GM12878 (cell line): ENCODE data around the gene RAB13. TPM values are rescaled to one million over a fixed set of nuclear protein-coding genes. Genes with fewer than 3 reads are reported as not detected.
A peak's percentile ranks its signal among the peaks of the same experiment; 100 is the strongest.

ENCODE experiments used
- ATF2 ChIP-seq: IDR thresholded peaks from 2 replicates; pipeline ENCODE4 v1.6.1; 2012; ENCODE audit warnings: low read length, inconsistent platforms
- BCLAF1 ChIP-seq: fragments of 450-650 bp; IDR thresholded peaks from 2 replicates; pipeline ENCODE4 v1.6.1; 2017; ENCODE audit warnings: antibody characterized with exemption, mild to moderate bottlenecking, moderate library complexity
- CHD2 ChIP-seq: IDR thresholded peaks from 2 replicates; pipeline ENCODE4 v1.6.1; 2011; ENCODE audit warnings: low read depth, low read length, improper control_type of control experiment, borderline replicate concordance
- CTCF ChIP-seq, 3 experiments: IDR thresholded peaks in 2 of 3; conservative IDR thresholded peaks in 1 of 3; 2 replicates each; pipeline ENCODE4 v1.5.1; 2011; ENCODE audit warnings: low read depth in 3 of 3, low read length in 3 of 3, mild to moderate bottlenecking in 3 of 3, control low read depth in 2 of 3, moderate library complexity in 2 of 3, inconsistent platforms in 1 of 3, mixed read lengths in 1 of 3; ENCODE audit not compliant: control insufficient read depth in 2 of 3, insufficient read depth in 1 of 3; ENCODE audit errors: extremely low read depth in 1 of 3
- HCFC1 ChIP-seq: fragments of 150-350 bp; IDR thresholded peaks from 2 replicates; pipeline ENCODE4 v1.6.1; 2014; ENCODE audit warnings: low read length
- HDAC2 ChIP-seq: fragments of 200-600 bp; sonication (generic); IDR thresholded peaks from 2 replicates; pipeline ENCODE4 v1.6.1; 2017
- IRF5 ChIP-seq: fragments of 450-650 bp; IDR thresholded peaks from 2 replicates; pipeline ENCODE4 v1.6.1; 2017; ENCODE audit warnings: borderline replicate concordance
- KDM1A ChIP-seq: fragments of 200-600 bp; sonication (generic); IDR thresholded peaks from 2 replicates; pipeline ENCODE4 v1.6.1; 2016; ENCODE audit warnings: borderline replicate concordance
- MTA3 ChIP-seq: IDR thresholded peaks from 2 replicates; pipeline ENCODE4 v1.6.1; 2012; ENCODE audit warnings: low read length, inconsistent platforms, borderline replicate concordance
- NR2C2 ChIP-seq: IDR thresholded peaks from 2 replicates; pipeline ENCODE4 v1.6.1; 2011; ENCODE audit warnings: borderline replicate concordance, low read depth; ENCODE audit not compliant: control insufficient read depth, insufficient read length
- PAX5 ChIP-seq: IDR thresholded peaks from 2 replicates; pipeline ENCODE4 v1.6.1; 2011; ENCODE audit warnings: low read depth, low read length, borderline replicate concordance
- STAT1 ChIP-seq: fragments of 450-650 bp; conservative IDR thresholded peaks from 2 replicates; pipeline ENCODE4 v1.6.1; 2014; ENCODE audit warnings: antibody characterized with exemption, mild to moderate bottlenecking
- TBL1XR1 ChIP-seq: IDR thresholded peaks from 2 replicates; pipeline ENCODE4 v1.6.1; 2012; ENCODE audit warnings: low read depth, low read length, improper control_type of control experiment
- YBX1 ChIP-seq: fragments of 450-650 bp; IDR thresholded peaks from 2 replicates; pipeline ENCODE4 v1.6.1; 2016; ENCODE audit warnings: antibody characterized with exemption
- ZBTB40 ChIP-seq: fragments of 450-650 bp; IDR thresholded peaks from 2 replicates; pipeline ENCODE4 v1.6.1; 2016; ENCODE audit warnings: mild to moderate bottlenecking, moderate library complexity, borderline replicate concordance
- polyA plus RNA-seq, 11 experiments: library from polyadenylated mRNA; depleted of rRNA in 4 of 11; unstranded in 6 of 11; stranded (reverse) in 5 of 11; fragments of >200 nt; fragmentation: Nextera tagmentation in 4 of 11; fragmentation: Illumina TruSeq in 1 of 11; extraction: Ambion mirVana in 4 of 11; extraction: Trizol in 1 of 11; gene quantifications; 1 replicate in 1 of 11; 2 replicates in 10 of 11; pipeline versions ENCODE4 v1.2.1 to v1.2.3, GENCODE V29; 2011 to 2016; ENCODE audit warnings: inconsistent platforms in 2 of 11, missing spikeins in 2 of 11, low read depth in 1 of 11
- total RNA-seq, 4 experiments: library from RNA; depleted of rRNA in 3 of 4; stranded (reverse); fragments of >200 nt in 3 of 4; fragmentation: Illumina TruSeq in 1 of 4; extraction: Trizol in 1 of 4; gene quantifications; 2 replicates each; pipeline versions ENCODE4 v1.2.1 to v1.2.3, GENCODE V29; 2013 to 2021

Gene RAB13
- total and polyA plus RNA-seq, 10 of the 15 experiments (the other 5 are each of a cell fraction or from before 2014, with no cell fraction given), result 0.75 to 30.7 (median 15.9) TPM

- peak; percentile 73 for TF ChIP-seq ZBTB40
- peak; percentile 92 for TF ChIP-seq CHD2
- TF ChIP-seq PAX5, result peak; percentile 54
- no peak for TF ChIP-seq MTA3
- TF ChIP-seq NR2C2, result no peak
- TF ChIP-seq TBL1XR1, result 0 out of 2 replicates have a peak, but pooled peaks have one; percentile 50
- peak; percentile 25 to 63 (median 55); a peak in 5 of 6 replicates for TF ChIP-seq CTCF (IDR thresholded peaks at IDR 0.05 in 2 of 3, conservative IDR thresholded peaks at IDR 0.05 in 1 of 3; ENCODE audit: control insufficient read depth in 2 of 3, extremely low read depth in 1 of 3, insufficient read depth in 1 of 3, low read depth in 3 of 3, low read length in 3 of 3)
- TF ChIP-seq STAT1, result no peak; the same call in 1 of the 2 replicates
- no peak for TF ChIP-seq HDAC2
- no peak for TF ChIP-seq ATF2
- no peak for TF ChIP-seq YBX1
- TF ChIP-seq KDM1A, result no peak
- TF ChIP-seq HCFC1, result no peak; the same call in 1 of the 2 replicates
- no peak for TF ChIP-seq BCLAF1
- TF ChIP-seq IRF5, result 0 out of 2 replicates have a peak, but pooled peaks have one; percentile 5
These were observed 18.8 kb downstream of the RAB13 start, which contains the start of gene CREB3L4 (continued) for GRCh38 chr1:153967107-153967999.
